HG03045 (cell line): ENCODE results near the gene DEFB131A.
"Not testable (repeated sequence)": the region's sequence is repeated elsewhere in the genome, so short reads cannot be mapped to it uniquely, and the experiment has no call there.

Source experiments
- ATAC-seq: cut with Tn5 transposase; IDR thresholded peaks from one replicate; pipeline ENCODE4 v1.9.1; 2021; ENCODE audit warnings: mild to moderate bottlenecking, moderate library complexity; ENCODE audit not compliant: unreplicated experiment

Gene DEFB131A

DNA sequence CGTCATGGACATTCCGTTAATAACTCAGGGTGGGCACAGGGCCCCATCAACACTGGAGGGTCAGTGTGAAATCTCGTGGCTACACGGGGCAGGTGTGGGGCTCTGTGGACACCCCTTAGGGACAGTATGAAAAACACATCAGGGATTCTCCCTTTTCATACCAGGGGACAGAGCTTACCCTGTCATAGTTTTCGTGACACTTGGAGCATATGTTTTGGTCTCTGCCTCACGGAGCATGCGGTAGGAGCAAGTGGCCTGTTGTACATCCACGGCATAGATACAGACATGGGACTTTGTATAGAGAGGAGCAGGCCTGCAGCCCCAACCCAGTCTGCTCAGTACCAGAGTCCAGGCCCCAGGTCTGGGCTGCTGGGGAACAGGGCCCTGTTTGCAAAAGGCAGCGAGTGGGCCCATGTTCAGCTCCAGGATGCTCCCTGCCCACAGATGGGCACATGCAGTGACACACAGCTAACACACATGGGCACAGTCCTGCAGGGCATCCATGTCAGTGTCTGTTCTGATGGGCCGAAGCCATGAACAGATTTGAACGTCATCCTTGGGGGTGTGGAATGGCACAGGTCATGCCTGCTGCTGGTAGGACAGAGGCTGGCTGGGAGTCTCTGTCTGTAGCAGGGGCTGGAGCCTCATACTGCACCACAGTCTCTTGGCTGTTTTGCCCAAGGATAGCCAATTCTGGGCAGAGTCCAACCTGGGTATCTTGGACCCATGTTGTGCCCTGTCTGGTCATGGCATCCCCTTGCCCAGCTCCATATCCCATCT lies 50.2 kb downstream of the DEFB131A start:
- ATAC-seq: not testable (repeated sequence)

DNA sequence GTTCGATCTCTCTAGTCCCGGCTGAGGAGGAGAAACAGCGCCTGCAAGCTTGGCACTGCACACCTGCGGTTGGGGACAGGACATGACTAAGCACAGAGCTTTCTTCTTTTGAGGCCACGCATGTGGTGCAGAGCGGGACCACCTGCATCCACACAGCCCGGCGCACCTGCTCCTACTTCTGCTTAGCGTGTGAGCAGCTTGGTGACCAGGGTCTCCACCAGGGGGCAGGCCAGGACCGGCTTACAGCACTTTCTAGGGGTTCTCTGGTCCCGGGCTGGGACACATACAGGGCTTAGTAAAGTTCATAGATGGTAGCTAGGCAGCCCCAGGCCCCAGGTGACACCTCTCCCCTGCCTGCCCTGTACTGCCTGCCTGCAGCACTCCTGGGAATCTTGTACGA lies 51.2 kb downstream of the DEFB131A start:
- not testable (repeated sequence) for ATAC-seq

DNA sequence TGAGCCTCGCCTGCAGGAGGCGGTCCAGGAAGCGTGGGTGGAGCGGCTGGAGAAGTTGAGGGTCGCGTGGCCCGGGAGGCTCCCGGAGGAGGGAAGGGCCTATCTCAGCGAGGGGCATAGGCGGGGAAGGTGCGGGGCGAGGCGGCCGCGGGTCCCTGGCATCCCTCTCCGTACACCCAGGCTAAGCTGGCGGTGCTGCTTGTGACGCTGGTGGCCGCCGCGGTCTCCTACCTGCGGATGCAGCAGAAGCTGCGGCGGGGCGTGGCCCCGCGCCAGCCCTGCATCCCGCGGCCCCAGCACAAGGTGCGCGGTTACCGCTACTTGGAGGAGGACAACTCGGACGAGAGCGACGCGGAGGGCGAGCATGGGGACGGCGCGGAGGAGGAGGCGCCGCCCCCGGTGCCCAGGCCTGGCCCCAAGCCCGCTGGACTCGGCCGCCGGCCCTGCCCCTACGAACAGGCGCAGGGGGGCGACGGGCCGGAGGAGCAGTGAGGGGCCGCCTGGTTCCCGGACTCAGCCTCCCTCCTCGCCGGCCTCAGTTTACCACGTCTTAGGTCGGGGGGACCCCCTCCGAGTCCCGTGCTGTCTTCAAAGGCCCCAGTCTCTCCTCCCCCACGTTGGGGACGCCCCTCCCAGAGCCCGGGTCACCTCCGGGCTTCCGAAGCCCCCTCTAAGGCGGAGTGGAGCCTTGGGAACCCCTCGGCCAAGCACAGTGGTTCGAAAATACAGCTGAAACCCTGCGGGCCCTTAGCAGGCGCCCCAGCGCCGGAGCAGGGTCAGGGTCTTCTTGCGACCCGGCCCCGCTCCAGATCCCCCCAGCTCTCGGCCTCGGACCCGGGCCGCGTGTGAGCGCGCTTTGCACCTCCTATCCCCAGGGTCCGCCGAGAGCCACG lies 53.6 kb downstream of the DEFB131A start:
- ATAC-seq: not testable (repeated sequence)

DNA sequence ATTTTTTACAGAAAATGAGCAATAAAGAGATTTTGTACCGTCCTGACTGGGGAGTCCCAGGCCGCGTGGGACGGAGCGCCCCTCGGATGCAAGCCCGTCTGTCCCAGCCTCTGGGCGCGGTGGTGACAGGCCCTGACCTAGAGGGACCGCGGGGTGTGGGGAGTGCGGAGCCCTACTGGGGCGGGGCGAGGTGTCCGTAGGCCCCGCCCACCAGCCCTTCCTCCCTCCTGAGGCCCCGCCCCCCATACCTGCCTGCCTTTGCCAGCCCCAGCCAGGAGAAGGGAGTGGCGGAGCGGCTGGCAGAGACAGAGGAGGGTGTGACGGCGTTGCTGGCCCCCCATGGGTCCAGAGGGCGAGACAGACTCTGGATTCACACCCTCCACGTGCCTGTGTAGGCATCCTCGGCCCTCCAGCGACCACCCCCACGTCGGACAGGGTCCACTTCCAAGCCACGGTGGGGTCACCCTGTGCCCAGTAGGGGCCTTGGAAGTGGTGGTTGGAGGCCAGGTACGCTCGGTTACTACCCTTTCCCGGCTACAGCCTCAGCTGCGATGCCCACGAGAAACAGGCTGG lies 54.3 kb downstream of the DEFB131A start:
- not testable (repeated sequence) for ATAC-seq

DNA sequence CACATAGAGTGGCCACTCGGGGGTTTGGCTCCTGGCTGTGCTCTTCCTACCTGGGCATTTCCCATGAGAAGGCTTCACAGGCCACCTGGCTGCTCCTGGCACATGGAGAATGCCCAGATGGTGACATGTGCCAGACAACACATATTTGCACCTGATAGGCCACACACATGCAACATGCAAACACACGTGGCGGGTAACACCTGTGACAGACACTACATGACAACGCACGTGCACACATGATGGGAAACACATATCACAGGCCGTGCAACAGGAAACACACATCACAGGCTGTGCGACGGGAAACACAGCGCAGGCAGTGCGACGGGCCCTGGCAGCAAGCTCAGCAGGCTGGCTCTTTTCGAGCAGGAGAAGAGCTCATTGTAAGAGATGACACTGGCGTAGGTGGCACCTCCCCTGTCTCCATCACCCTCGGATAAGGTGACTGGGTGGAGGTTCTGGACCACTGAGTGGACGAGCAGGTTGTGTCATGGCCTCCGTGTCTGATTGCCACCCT lies 55.8 kb downstream of the DEFB131A start:
- ATAC-seq: not testable (repeated sequence)
